Chondrocyte (in vitro differentiated cells): ENCODE results near the gene KAT6B. TPM values are rescaled to one million over a fixed set of nuclear protein-coding genes. Genes with fewer than 3 reads are reported as not detected.

Experiments
- DNase-seq: peaks from one replicate; pipeline ENCODE4 v3.0.0; 2021; ENCODE audit warnings: mixed read lengths, low spot score
- H3K27ac Mint-ChIP-seq: one replicate; pipeline ENCODE4 v1.8.0; 2021; ENCODE audit warnings: mild to moderate bottlenecking, moderate library complexity, mixed read lengths; ENCODE audit not compliant: unreplicated experiment
- H3K27me3 Mint-ChIP-seq: 2 replicates; pipeline ENCODE4 v1.8.0; 2021; ENCODE audit warnings: low read depth, mixed read lengths
- H3K36me3 Mint-ChIP-seq: 2 replicates; pipeline ENCODE4 v1.8.0; 2021; ENCODE audit warnings: low read depth, mixed read lengths
- H3K4me1 Mint-ChIP-seq: 2 replicates; pipeline ENCODE4 v1.8.0; 2021; ENCODE audit warnings: low read depth, mild to moderate bottlenecking, mixed read lengths
- H3K4me3 Mint-ChIP-seq: one replicate; pipeline ENCODE4 v1.8.0; 2021; ENCODE audit warnings: mild to moderate bottlenecking, moderate library complexity, mixed read lengths; ENCODE audit not compliant: unreplicated experiment
- H3K9me3 Mint-ChIP-seq: 2 replicates; pipeline ENCODE4 v1.8.0; 2021; ENCODE audit warnings: low read depth, mixed read lengths
- total RNA-seq: library from RNA; stranded (reverse); gene quantifications from 3 replicates; pipeline ENCODE4 v1.2.1, GENCODE V29; 2021
- TF ChIP-seq, protein P1 (sequence below): fragments of 200-600 bp; sonication (generic); IDR thresholded peaks from 2 replicates; pipeline ENCODE4 v1.5.0; 2021; ENCODE audit warnings: antibody characterized with exemption, mild to moderate bottlenecking, moderate library complexity

Gene KAT6B
- total RNA-seq, 1 donor from 2014 or later, result 20.8 TPM

DNA sequence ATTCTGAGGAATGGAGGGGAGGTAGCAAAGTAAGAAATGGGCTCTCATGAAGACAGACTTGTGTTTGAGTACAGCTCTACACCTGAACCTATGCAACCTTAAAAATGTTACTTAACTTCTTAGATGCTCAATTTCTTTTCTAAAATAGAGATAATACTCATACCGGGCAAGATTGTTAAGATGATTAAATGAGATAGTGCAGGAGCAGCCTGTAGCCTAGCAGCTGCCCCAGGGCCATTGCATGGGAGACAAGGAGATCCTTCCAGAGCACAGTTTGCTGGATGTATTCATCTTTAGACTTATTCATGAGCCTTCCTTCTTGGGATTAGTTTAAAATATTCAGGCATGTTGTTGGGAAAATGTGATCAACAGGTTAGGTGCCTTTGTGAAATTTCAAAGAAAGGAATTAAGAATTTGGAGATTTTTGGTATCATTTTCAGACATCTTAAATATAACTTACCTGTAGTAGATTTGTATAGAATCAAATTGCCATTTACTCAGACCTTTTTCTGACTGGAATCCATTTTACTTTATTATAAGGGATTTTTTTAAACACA, 130.2 kb downstream of the KAT6B start:
- Mint-ChIP-seq H3K9me3 (no peaks in the 10 kb centered on the region), H3K4me1 (peaks cover 16% of the 10 kb centered on the region), H3K4me3 (no peak overlapping the region), H3K27ac (no peak overlapping the region), H3K36me3 (no peaks in the 10 kb centered on the region), H3K27me3 (no peaks in the 10 kb centered on the region)
- DNase-seq, result no peak
- TF ChIP-seq, protein P1, sequence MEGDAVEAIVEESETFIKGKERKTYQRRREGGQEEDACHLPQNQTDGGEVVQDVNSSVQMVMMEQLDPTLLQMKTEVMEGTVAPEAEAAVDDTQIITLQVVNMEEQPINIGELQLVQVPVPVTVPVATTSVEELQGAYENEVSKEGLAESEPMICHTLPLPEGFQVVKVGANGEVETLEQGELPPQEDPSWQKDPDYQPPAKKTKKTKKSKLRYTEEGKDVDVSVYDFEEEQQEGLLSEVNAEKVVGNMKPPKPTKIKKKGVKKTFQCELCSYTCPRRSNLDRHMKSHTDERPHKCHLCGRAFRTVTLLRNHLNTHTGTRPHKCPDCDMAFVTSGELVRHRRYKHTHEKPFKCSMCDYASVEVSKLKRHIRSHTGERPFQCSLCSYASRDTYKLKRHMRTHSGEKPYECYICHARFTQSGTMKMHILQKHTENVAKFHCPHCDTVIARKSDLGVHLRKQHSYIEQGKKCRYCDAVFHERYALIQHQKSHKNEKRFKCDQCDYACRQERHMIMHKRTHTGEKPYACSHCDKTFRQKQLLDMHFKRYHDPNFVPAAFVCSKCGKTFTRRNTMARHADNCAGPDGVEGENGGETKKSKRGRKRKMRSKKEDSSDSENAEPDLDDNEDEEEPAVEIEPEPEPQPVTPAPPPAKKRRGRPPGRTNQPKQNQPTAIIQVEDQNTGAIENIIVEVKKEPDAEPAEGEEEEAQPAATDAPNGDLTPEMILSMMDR, result no peak

DNA sequence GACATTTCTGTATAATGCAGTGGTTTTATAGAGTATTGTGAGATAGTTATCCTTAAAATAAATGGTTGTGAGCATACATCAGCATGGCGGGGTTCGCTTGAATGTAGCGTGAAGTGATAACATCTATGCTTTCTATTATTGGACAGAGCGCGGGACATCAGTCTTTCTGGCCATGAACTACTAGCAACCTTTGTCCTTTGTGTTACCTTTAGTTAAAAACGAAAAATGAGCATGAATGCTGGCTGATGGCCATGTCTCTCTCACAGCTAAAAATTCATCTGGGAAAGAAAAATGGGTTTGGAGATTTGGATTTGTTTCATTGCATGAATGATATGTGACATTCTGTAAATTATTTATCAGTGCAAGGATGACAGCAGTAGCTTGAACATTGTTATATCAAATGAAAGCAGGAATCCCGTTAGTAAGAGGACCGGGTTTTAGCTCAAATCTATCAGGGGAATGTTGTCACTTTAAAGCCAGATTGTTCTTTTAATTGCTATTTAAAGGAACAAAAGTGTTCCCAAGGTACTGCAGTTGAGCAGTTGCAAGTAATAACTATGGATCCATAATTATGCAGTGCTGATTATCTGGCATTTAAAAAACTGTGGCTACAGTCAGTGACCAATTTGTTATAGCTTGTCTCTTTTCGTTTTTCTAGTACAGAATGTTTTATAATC, 131.0 kb downstream of the KAT6B start:
- Mint-ChIP-seq H3K27me3 (no peaks in the 10 kb centered on the region), H3K4me3 (no peak overlapping the region), H3K4me1 (peaks cover 16% of the 10 kb centered on the region), H3K36me3 (no peaks in the 10 kb centered on the region), H3K27ac (no peak overlapping the region), H3K9me3 (no peaks in the 10 kb centered on the region)
- TF ChIP-seq, protein P1, result no peak
- no peak for DNase-seq

DNA sequence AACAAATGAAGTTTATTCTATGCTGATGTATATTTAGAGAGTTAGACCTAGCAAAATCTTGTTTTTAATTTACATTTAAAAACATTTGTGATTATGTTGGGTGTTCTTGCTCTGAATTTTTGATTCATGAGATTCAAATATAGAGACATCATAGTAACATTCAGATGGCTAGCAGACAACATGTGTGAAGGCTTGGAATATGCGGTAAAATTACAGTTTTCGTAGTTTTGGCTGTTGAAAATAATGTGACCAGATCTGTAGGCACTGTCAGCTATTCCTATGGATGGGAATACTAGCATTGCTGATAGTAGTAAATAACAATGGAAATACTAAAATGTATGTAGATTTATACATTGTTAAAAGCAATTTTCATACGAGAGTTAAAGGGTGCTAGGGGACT, 131.9 kb downstream of the KAT6B start:
- H3K27ac Mint-ChIP-seq, result no peak overlapping the region
- H3K9me3 Mint-ChIP-seq, result no peaks in the 10 kb centered on the region
- DNase-seq, result no peak
- TF ChIP-seq, protein P1, result no peak
- no peaks in the 10 kb centered on the region for H3K36me3 Mint-ChIP-seq
- H3K27me3 Mint-ChIP-seq, result no peaks in the 10 kb centered on the region
- H3K4me3 Mint-ChIP-seq, result no peak overlapping the region
- peaks cover 12% of the 10 kb centered on the region for H3K4me1 Mint-ChIP-seq

DNA sequence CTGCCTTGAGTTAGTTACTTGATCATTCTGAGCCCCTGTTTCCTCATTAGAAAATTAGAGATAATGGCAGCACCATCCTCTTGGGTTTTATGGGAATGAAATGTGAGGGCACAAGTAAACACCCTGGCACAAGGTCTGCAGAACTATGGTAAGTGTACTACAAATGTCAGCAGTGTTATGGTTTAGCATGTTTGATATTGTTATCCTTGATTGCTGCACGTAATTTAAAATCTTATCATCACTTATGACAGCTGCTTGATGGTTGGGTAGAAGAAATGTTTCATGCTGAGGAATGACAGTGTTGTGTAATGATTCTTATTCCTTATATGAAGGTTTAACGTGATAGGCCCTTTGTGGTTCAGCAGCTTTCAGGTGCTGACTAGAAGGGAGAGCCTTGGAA, 134.3 kb downstream of the KAT6B start:
- H3K4me1 Mint-ChIP-seq, result peaks cover 8% of the 10 kb centered on the region
- TF ChIP-seq, protein P1, result no peak
- DNase-seq, result no peak
- no peaks in the 10 kb centered on the region for H3K9me3 Mint-ChIP-seq
- H3K27ac Mint-ChIP-seq, result no peak overlapping the region
- peaks cover 3% of the 10 kb centered on the region for H3K36me3 Mint-ChIP-seq
- no peak overlapping the region for H3K4me3 Mint-ChIP-seq
- H3K27me3 Mint-ChIP-seq, result no peaks in the 10 kb centered on the region

DNA sequence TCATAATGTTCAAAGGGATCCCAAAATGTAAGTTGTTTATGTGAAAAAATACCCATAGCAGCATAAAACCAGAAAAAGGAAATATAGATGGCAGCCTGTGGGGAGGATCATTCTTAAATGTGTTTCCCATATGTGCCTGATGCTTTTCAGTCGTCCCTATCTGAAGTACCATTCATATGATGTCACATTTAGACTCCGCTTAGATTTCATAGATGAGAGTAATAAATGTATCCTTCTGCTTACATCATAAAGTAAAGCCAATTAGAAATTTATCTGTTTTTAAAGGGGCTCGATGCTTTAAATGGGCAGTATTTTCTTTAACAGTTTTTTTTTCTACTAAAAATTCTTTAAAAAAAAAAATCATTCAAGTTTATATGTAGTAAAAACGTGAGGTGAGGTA, 136.1 kb downstream of the KAT6B start:
- no peaks in the 10 kb centered on the region for H3K9me3 Mint-ChIP-seq
- peaks cover 3% of the 10 kb centered on the region for H3K36me3 Mint-ChIP-seq
- no peaks in the 10 kb centered on the region for H3K27me3 Mint-ChIP-seq
- no peak overlapping the region for H3K4me3 Mint-ChIP-seq
- peaks cover 4% of the 10 kb centered on the region for H3K4me1 Mint-ChIP-seq
- H3K27ac Mint-ChIP-seq, result no peak overlapping the region
- no peak for DNase-seq
- TF ChIP-seq, protein P1, result no peak
